Neural progenitor cell (in vitro differentiated cells): Measurements from ENCODE around the gene DLGAP4. TPM values are rescaled to one million over a fixed set of nuclear protein-coding genes. Genes with fewer than 3 reads are reported as not detected.

Experiments used
- DNase-seq: peaks from one replicate; pipeline ENCODE4 v3.0.0-alpha.2; 2016; ENCODE audit warnings: low spot score
- H2AFZ ChIP-seq: fragments of 200-600 bp; sonication (generic); replicated peaks from 2 replicates; pipeline ENCODE4 v1.6.1; 2016; ENCODE audit warnings: antibody characterized with exemption
- H3F3A ChIP-seq: fragments of 200-600 bp; sonication (generic); 2 replicates; pipeline ENCODE4 v1.6.1; 2016; ENCODE audit warnings: antibody characterized with exemption, low read depth
- H3K27ac ChIP-seq: fragments of 200-600 bp; sonication (generic); 2 replicates; pipeline ENCODE4 v1.5.1; 2016; ENCODE audit warnings: mild to moderate bottlenecking
- H3K27me3 ChIP-seq: fragments of 200-600 bp; sonication (generic); 2 replicates; pipeline ENCODE4 v1.6.1; 2016; ENCODE audit warnings: mild to moderate bottlenecking, moderate library complexity
- H3K36me3 ChIP-seq: fragments of 200-600 bp; sonication (generic); 2 replicates; pipeline ENCODE4 v1.5.1; 2016
- H3K4me1 ChIP-seq: fragments of 200-600 bp; sonication (generic); 2 replicates; pipeline ENCODE4 v1.6.1; 2016; ENCODE audit warnings: mixed run types
- H3K4me2 ChIP-seq: fragments of 200-600 bp; sonication (generic); 2 replicates; pipeline ENCODE4 v1.6.1; 2016
- H3K4me3 ChIP-seq: fragments of 200-600 bp; sonication (generic); 2 replicates; pipeline ENCODE4 v1.5.1; 2016
- H3K79me2 ChIP-seq: fragments of 200-600 bp; sonication (generic); 2 replicates; pipeline ENCODE4 v1.6.1; 2016; ENCODE audit warnings: low read depth
- H3K9ac ChIP-seq: fragments of 200-600 bp; sonication (generic); 2 replicates; pipeline ENCODE4 v1.6.1; 2016
- H3K9me3 ChIP-seq: fragments of 200-600 bp; sonication (generic); 2 replicates; pipeline ENCODE4 v1.5.1; 2016; ENCODE audit warnings: low read depth
- H4K20me1 ChIP-seq: fragments of 200-600 bp; sonication (generic); 2 replicates; pipeline ENCODE4 v1.6.1; 2016; ENCODE audit warnings: low read depth
- H3K27ac Mint-ChIP-seq: 3 replicates; pipeline ENCODE4 v1.8.0; 2021; ENCODE audit warnings: mixed read lengths
- H3K27me3 Mint-ChIP-seq: 2 replicates; pipeline ENCODE4 v1.8.0; 2022; ENCODE audit warnings: low read depth, mild to moderate bottlenecking, inconsistent platforms, moderate library complexity, mixed read lengths; ENCODE audit not compliant: insufficient read depth
- H3K36me3 Mint-ChIP-seq: 3 replicates; pipeline ENCODE4 v1.8.0; 2021; ENCODE audit warnings: mixed read lengths
- H3K4me1 Mint-ChIP-seq: 3 replicates; pipeline ENCODE4 v1.8.0; 2021; ENCODE audit warnings: mixed read lengths
- H3K4me3 Mint-ChIP-seq: 3 replicates; pipeline ENCODE4 v1.8.0; 2021; ENCODE audit warnings: mild to moderate bottlenecking, moderate library complexity, mixed read lengths
- H3K9me3 Mint-ChIP-seq: 3 replicates; pipeline ENCODE4 v1.8.0; 2020; ENCODE audit warnings: mixed read lengths
- CTCF ChIP-seq: fragments of 200-600 bp; sonication (generic); IDR thresholded peaks from 2 replicates; pipeline ENCODE4 v1.5.1; 2017; ENCODE audit warnings: antibody characterized with exemption, mild to moderate bottlenecking
- EZH2 ChIP-seq: fragments of 200-600 bp; sonication (generic); IDR thresholded peaks from 2 replicates; pipeline ENCODE4 v1.6.1; 2017; ENCODE audit warnings: antibody characterized with exemption, mild to moderate bottlenecking, moderate library complexity
- EZH2phosphoT487 ChIP-seq: fragments of 200-600 bp; sonication (generic); IDR thresholded peaks from 2 replicates; pipeline ENCODE4 v1.6.1; 2017; ENCODE audit warnings: antibody characterized with exemption
- total RNA-seq: library from RNA; depleted of rRNA; stranded (reverse); fragments of >200 nt; gene quantifications from 2 replicates; pipeline ENCODE4 v1.2.3, GENCODE V29; 2015; ENCODE audit warnings: low replicate concordance

The DLGAP4 gene
- total RNA-seq, 1 donor from 2014 or later = 21.7 TPM

GRCh38 chr20:36284751-36285150 lies 21.4 kb upstream of the DLGAP4 start:
- Histone ChIP-seq H3K36me3 (no peaks in the 10 kb centered on the region), H3K9me3 (no peaks in the 10 kb centered on the region), H3K27ac (no peak overlapping the region), H3K4me3 (no peak overlapping the region), H3K4me1 (no peaks in the 10 kb centered on the region), H3F3A (no peaks in the 10 kb centered on the region), H2AFZ (no peak overlapping the region), H3K4me2 (no peak overlapping the region), H3K27me3 (peaks cover 5% of the 10 kb centered on the region), H4K20me1 (no peaks in the 10 kb centered on the region), H3K9ac (no peak overlapping the region), H3K79me2 (no peaks in the 10 kb centered on the region)
- H3K9me3 Mint-ChIP-seq = no peaks in the 10 kb centered on the region
- H3K27me3 Mint-ChIP-seq = peaks cover 9% of the 10 kb centered on the region
- no peak overlapping the region for H3K27ac Mint-ChIP-seq
- H3K4me1 Mint-ChIP-seq = no peaks in the 10 kb centered on the region
- DNase-seq = no peak
- TF ChIP-seq EZH2 (no peak), CTCF (no peak), EZH2phosphoT487 (no peak)
- H3K36me3 Mint-ChIP-seq = no peaks in the 10 kb centered on the region
- no peak overlapping the region for H3K4me3 Mint-ChIP-seq

DNA sequence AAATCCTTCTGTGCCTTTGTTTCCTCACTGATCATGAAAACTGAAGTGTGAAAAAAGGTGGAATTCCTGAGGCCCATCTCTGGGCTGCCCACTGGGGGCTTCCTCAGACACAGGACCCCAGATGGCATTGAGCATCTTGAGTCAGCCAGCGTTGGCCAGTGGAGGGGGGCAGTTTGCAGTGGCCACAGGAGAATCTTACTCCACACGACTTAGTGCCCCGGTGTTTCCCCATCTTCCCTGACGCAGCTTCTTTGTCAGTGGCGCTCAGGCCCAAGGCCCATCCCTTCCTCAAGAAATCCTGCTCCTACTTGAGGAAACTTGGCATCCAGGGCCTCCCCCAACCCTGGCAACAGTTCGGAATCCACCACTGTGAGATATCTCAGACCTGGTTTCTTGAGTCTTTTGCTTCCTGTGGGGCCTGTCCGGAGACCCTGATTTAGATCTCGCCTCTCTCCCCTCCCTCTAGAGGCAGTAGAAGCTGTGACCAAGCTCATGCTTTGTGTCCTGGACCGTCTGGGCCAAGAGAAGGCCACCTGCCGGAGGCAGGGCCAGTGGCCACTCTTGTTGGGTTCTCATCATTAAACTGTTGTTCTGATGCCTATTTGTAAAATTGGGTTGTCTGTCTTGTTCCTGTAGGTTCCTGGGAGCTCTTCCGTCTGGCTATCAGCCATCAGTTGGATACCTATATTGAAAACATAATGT lies 20.2 kb upstream of the DLGAP4 start:
- Histone ChIP-seq H3K4me1 (no peaks in the 10 kb centered on the region), H3K4me2 (no peak overlapping the region), H3K79me2 (no peaks in the 10 kb centered on the region), H3K27me3 (peaks cover 5% of the 10 kb centered on the region), H3K9ac (no peak overlapping the region), H4K20me1 (no peaks in the 10 kb centered on the region), H2AFZ (no peak overlapping the region), H3K9me3 (no peaks in the 10 kb centered on the region), H3K27ac (no peak overlapping the region), H3K4me3 (no peak overlapping the region), H3F3A (no peaks in the 10 kb centered on the region), H3K36me3 (no peaks in the 10 kb centered on the region)
- H3K27ac Mint-ChIP-seq = no peak overlapping the region
- no peak overlapping the region for H3K4me3 Mint-ChIP-seq
- no peaks in the 10 kb centered on the region for H3K4me1 Mint-ChIP-seq
- H3K27me3 Mint-ChIP-seq = peaks cover 9% of the 10 kb centered on the region
- H3K36me3 Mint-ChIP-seq = no peaks in the 10 kb centered on the region
- no peak for DNase-seq
- no peaks in the 10 kb centered on the region for H3K9me3 Mint-ChIP-seq
- TF ChIP-seq EZH2phosphoT487 (no peak), EZH2 (no peak), CTCF (no peak)

- no peak overlapping the region for H3K27ac Mint-ChIP-seq
- no peak overlapping the region for H3K4me2 ChIP-seq
- no peak overlapping the region for H3K27ac ChIP-seq
- peaks cover 21% of the 10 kb centered on the region for H3K27me3 Mint-ChIP-seq
- H3K36me3 ChIP-seq = no peaks in the 10 kb centered on the region
- H3K36me3 Mint-ChIP-seq = no peaks in the 10 kb centered on the region
- no peak overlapping the region for H3K4me3 ChIP-seq
- H4K20me1 ChIP-seq = no peaks in the 10 kb centered on the region
- DNase-seq = no peak
- no peaks in the 10 kb centered on the region for H3K9me3 Mint-ChIP-seq
- no peaks in the 10 kb centered on the region for H3K79me2 ChIP-seq
- no peaks in the 10 kb centered on the region for H3K4me1 Mint-ChIP-seq
- TF ChIP-seq EZH2phosphoT487 = no peak
- TF ChIP-seq CTCF = no peak
- TF ChIP-seq EZH2 = no peak
- H3K4me1 ChIP-seq = no peaks in the 10 kb centered on the region
- H3K27me3 ChIP-seq = peaks cover 23% of the 10 kb centered on the region
- H3K9ac ChIP-seq = no peak overlapping the region
- no peak overlapping the region for H2AFZ ChIP-seq
- no peaks in the 10 kb centered on the region for H3F3A ChIP-seq
- H3K4me3 Mint-ChIP-seq = no peak overlapping the region
- H3K9me3 ChIP-seq = no peaks in the 10 kb centered on the region
These were observed 8.5 kb upstream of the DLGAP4 start for GRCh38 chr20:36297656-36298055.
